COLO668 (cell line): Measurements from ENCODE around the gene PPIL6.

Experiments
- DNase-seq: peaks from one replicate; lab custom pipeline; 2025; ENCODE audit not compliant: unreplicated experiment; lab: John Stamatoyannopoulos, UW

PPIL6 gene

DNA sequence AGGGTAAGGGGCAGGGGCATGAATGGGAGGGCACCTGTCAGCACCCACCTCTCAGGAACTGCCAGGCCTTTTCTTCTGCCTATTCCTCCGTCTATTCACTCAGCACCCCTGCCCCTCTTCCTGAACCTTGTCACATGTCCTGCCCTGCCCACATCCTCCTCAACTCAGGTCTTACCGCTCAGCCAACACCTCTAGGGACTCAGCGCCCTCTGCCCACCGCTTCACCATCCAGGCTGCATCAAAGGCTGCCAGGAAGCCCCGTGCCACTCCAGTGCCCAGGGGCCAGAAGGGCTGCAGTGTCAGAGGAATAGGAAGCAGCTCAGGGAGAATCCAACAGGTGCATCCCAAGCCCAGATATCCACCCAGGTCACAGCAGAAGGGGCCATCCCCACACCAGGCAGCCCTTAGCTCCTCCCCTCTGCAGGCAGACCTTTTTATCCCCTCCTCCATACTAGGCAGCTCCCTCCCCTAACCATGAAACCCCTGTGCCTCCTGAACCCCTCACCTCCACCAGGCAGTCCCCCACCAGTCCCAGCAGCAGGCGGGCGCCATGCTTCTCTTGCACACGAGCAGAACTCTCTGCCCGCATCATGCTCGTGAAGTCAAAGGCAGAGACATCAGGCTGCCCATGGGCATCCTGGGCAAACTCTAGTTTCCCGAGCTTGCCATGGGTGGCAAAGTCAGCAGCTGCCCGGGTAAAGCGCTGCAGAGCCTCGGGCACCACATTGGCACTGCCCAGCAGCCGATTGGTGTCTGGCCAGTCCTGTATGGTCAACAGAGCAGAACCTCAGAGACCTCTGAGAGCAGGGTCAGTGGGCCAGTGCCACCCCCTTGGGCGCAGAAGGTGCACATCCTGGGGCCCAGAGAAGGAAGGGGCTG, 9.6 kb upstream of the PPIL6 start:
- no peak for DNase-seq

DNA sequence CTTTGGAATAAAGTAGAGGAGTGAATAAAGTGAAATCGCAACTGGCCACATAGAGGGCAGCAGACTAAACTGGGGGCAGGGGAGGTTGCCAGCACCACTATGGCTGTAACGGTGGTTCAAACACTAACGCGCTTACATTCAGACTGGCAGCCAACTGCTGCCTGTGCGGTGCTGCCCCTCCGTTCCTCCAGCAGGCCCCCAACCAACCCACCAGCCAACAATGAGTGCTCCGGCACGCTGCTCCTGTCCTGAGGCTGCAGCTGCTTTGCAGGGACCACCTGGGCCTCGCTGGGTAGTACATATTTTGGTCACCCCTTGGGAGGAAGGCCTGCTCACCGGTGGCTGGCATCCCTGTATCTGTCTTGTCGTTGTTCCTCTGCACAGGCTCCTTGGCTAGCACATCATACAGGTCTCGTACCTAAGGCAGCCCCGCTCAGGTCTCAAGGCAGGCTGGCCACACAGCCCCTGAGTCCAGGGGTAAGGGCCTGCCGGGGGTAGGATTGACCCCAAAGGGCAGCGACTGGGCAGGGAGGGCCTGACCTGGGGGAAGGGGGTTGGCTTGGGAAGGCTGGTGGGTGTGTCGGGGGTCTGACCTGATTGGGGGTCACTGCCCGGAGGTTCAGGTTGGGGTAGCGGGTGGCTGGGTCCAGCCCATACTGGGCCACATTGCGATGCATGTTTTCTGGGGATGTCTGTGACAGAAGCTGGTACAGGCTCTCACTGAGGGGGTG, 8.8 kb upstream of the PPIL6 start:
- no peak for DNase-seq

DNA sequence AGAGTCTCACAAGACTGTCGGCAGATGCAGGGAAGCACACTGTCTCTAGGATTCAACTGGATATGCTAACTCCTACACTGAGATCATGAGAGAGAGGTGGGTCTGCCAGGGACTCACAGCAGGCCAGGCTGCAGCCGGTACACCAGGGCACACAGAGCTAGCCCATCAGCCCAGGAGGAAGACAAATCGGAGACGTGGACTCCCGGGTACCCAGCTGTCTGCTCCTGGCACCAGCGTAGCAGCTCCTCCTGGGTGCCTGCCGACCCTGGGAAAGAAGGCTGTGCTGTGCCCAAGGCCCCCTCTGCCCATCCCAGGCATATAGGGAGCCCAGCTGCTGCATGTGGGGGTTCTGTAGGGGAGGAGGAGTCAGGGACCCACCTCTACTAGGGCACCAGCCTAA, 8.2 kb upstream of the PPIL6 start:
- DNase-seq = no peak

DNA sequence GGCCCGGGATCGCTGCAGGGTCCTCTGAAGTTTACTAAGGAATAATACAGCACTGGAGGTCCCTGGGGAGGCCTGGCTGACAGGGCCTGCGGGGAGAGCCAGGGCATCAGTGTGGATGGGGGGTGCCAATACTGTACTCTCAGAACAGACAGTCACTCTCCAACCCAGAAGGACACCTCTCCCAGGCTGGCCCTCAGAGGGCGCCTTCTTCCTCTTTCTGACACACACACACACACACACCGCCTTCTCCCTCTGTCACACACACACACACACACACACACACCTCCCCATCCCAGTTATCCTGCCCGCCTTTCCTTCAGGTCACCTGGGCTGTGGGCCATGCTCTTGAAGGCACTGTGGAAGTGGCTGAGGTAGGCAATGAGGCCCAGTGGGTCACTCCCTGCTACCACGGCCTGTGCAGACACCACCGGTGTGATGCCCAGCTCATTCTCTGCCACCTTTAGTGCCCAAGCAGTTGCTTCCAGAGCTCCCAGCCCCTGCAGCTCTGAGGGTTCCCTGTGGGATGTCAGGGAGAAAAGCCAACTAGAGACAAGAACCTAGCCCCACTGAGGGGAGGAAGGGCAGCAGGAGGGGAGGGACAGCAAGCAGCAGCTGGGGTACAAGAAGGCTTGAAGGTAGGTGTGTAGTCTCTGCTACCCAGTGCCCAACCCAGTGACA, 7.6 kb upstream of the PPIL6 start:
- DNase-seq = no peak

DNA sequence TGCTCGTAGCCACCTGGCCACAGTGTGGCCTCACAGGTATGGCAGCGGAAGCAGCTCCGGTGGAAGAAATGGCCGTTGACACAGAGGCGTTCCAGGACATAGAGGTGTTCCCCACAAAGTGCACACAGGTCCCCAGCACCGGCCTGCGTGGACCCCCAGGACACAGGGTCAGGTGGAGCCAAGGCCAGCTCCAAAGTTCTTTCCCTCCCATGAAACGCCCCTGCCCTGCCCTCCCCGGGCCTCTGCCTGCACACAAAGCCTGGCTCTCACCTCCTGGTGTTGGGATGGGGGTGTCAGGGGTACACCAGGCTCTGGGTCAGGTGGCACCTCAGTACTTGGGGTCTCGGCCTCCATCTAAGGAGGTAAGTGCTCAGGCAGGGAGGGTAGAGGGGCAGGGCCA, 6.7 kb upstream of the PPIL6 start:
- no peak for DNase-seq

DNA sequence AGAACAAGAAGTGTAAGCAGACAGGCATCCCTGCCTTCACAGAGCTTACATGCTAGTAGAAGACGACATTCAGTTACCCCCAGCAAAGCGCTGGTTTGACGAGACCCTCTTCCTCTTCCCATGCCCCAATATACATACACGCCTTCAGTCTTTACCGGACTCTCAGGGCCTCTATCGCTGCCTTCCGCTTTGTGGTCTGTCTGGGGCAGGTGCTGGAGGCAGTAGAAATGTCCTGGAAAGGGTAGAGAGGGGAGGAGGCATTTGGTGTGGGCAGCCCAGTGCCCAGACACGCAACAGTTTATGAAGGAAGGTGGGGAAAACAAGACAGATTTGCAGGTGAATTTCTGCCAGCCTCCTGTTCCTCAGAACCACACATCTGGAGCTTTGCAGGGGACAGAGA, 6.1 kb upstream of the PPIL6 start:
- DNase-seq = no peak

DNA sequence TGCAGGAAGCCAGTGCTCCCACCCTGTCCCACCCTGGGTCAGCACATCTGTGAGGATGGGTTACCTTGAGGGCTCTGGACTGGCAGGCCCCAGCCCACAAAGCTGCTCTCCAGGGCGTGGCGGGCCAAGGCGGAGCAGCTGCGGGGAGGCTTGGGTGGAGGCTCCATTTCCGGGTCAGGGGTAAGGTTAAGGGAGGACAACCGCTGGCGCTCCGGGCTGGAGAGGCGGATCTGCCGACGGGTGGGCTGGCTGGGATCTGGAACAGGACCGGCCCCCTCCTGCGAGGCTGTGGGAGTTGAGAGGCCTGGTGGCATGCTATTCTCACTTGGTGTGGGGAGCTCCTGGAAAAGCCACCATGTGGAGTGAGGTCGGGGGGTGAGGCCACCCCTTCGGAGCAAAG, 5.6 kb upstream of the PPIL6 start:
- DNase-seq = no peak

DNA sequence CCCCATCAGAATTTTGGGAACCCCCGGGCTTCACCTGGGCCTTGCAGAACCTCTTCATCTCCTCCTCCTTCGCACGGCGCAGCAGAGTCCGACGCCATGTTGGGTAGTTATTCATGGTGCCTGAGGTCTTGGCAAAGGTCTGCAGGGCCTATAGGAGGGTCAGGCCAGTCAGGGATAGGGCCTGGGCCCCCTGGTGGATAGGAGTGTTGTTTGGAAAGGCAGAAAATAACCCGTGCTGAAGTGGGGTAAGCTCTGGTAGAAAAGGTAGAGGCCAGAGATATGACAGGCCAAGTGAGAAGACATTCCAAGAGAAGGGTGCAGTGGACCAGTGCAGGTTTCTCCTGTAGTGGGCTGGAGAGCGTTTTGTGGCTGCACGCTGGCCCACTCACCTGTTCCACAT, 5.0 kb upstream of the PPIL6 start:
- DNase-seq = no peak

DNA sequence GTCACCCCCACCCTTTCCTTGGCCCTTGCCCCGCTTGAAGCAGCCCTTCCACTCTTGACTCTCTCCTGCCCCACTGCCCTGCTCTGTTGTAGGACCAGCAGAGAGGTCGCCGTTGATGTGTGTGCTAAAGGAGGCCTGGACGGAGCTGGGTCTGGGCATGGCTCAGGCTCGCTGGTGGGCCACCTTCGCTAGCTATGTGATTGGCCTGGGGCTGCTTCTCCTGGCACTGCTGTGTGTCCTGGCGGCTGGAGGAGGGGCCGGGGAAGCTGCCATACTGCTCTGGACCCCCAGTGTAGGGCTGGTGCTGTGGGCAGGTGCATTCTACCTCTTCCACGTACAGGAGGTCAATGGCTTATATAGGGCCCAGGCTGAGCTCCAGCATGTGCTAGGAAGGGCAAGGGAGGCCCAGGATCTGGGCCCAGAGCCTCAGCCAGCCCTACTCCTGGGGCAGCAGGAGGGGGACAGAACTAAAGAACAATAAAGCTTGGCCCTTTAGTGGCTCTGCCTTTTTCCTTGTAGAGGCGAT, 3.1 kb upstream of the PPIL6 start:
- no peak for DNase-seq

DNA sequence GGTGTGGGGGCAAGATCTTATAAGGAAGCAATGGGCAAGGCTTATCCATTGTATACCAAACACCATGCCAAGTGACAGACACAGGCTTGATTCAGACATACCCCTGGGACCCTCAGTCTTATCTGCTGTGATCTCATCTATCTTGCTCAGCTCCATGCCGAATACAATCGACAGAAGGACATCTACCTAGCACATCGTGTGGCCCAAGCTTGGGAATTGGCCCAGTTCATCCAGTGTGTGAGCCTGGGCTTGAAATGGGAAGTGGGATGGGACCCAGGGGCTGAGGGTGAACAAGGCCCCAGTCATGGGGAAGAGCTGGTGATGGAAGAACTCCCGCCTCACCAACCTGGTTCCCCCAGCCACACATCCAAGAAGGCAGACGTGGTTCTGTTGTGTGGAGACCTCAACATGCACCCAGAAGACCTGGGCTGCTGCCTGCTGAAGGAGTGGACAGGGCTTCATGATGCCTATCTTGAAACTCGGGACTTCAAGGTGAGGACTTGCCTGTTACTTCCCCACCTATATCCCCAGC, 2.0 kb upstream of the PPIL6 start:
- DNase-seq = no peak

DNA sequence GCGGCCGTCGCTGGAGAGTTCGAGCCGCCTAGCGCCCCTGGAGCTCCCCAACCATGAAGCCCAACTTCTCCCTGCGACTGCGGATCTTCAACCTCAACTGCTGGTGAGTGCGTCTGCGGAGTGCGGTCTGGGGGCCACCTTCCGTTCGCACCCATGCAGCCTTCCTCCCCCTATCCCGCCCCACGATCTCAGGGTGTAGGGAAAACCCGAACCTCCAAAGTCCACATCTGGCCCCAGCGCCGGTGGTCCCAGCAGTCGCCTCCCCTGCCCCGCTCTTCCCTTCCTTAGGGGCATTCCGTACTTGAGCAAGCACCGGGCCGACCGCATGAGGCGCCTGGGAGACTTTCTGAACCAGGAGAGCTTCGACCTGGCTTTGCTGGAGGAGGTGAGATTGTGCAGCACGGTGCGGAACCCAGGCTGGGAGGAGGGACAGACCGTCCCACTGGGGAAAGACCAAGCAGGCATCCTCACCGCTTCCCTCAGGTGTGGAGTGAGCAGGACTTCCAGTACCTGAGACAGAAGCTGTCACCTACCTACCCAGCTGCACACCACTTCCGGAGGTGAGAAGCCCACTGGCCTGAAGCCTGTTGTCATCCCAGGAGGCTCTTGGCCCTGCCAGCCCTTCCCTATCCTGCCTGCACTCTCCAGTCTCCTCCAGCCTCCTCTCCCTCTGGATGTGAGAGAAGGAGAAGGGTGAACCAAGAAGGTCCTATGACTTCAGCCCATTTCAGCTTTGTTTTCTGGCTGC, 815 bp upstream of the PPIL6 start:
- peak; percentile 41 for DNase-seq

DNA sequence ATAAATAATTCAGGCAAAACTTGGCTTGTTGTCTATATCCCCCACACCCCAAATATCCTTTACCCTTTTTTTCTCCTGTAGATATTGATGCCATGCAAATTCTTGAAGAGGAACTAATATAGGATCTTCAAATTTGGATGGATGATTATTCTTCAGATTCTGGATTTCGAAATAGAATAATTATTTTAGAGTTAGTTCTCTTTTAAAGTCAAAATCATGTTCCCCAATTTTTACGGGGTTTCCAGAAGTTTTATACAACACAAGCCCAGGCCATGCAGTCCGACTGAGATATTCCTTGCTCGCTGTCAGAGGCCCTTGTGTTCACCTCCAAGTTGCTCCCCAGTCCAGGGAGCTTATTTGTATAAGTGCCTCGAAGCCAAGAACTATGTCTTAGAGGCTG, 4.4 kb downstream of the PPIL6 start:
- no peak for DNase-seq

DNA sequence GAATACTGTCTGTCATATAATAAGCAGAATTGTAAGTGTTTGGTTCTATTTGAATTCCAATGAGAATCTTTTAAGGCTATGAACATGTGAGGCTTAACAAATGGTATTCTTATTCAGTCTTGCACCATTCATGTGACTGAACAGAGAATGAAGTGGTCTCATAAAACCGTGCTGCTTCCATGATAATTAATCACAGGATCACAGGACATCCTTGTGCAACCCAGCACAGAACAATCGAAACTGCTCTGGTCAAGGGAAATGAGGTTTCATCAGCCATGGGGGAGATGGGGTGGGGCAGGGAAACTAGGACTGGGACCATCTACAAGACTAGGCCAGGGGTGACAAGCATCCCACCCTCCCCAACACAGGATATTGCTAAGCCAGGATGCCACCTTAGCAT, 6.0 kb downstream of the PPIL6 start:
- no peak for DNase-seq

DNA sequence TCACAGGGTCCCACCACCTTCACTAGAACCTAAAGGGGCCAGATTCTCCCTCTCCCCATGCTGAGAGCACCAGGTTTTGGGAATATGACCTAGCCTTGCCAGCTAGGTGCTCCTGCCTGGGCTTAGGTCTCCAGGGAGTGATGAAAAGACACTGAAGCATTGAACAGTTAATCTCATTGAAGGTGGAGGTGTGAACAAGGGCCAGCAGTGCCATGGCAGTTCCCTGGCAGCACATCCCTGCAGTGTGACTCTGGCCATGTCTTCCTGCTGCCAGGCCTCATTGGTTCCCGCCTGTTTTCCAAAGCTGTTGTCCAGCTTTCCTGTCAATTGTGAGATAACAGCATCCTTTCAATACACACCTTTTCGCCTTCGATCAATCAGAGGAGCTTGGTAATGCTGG, 10.9 kb downstream of the PPIL6 start:
- no peak for DNase-seq

DNA sequence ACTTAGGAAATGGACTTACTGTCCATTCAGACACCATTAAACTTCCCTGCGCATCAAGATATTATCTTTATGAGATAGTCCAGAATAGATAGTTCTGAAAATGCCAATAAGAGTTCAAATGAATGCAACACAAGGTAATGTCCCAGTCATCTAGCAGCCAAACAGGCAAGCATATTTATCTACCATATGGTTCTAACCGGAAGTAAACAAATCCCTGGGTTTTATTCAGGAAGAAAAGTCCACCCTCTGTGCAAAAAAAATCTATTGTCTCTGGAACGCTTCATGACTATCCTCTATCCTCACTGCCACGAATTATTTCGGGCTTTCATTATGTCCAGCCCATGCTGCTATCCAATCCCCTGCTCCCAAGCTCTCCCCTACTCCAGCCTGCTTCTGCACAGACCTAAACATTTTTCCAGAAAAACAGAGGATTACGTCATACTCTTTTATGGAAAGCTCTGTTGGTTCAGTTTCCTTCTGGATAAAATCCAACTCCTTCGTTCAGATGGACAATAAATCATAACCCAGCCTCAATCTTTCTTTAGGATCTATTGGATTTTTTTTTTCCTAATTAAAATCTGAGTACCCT, 11.4 kb downstream of the PPIL6 start:
- DNase-seq = no peak

DNA sequence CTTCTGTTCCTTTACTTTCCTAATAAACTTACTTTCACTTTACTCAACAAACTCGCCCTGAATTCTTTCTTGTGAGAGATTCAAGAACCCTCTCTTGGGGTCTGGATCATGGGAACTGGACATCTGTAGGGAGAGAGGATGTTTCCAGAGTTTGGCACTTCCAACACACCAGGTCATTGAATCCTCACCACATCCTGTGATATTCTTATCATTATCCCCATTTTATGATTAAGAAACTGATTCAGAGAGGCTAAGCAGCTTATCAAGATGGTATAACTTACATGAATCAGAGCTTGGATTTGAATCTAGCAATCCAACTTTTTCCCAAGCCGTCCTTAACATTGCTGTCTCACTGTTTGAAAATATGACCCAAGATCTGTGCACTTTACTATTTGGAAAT, 15.5 kb downstream of the PPIL6 start:
- no peak for DNase-seq

DNA sequence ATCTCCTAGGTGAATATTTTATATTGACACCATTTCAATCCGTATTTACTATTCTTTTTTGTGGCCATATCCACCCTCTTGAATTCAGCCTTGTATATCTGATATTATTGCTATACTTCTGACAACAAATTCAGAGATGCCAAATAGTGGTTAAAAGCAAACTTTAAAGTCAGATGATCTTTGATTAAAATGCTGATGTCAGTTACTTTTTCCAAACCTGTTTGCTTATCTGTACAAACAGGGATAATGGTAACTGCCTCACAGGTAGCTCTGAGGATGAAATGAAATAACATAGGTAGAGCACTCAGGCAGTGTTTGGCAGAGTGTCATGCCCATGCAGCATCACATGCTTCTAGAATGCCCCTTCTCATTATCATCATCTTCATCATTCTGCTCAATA, 19.2 kb downstream of the PPIL6 start:
- DNase-seq = no peak

DNA sequence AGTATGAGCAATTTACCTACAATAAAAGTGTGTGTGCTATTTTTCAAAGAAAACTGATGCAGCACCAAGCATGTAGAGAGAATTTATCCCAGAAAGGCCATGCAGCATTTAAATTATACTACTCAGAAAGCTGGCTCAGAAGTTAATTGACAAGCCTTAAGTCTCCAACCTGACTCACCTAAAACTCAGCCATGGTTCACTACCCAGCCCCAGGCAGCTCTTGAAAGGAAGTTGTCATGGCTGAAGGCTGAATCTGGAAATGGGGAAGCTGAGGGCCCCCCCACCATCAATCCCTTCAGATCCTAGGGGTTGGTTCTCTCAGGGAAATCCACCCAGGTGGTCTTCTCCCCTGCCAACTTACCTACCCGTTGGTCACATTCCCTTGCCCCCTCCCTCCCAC, 19.7 kb downstream of the PPIL6 start:
- DNase-seq = no peak

DNA sequence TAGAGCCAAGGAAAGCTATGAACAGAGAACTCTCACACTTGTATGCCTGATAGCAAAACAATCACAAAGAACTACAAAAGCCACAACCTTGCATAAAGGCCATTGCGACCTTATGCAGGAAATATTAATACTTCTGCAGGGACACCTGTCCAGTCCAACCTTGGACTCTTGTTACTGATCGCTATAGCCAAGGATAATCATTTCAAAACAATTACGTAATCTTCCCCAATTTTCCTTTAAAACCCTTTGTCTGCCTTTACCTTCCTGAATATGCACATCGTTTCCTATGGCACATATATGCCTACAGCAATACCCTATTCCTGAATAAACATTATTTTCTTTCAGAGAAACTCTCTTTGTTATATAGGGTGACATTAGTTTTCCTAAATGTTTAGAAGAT, 22.8 kb downstream of the PPIL6 start:
- no peak for DNase-seq

DNA sequence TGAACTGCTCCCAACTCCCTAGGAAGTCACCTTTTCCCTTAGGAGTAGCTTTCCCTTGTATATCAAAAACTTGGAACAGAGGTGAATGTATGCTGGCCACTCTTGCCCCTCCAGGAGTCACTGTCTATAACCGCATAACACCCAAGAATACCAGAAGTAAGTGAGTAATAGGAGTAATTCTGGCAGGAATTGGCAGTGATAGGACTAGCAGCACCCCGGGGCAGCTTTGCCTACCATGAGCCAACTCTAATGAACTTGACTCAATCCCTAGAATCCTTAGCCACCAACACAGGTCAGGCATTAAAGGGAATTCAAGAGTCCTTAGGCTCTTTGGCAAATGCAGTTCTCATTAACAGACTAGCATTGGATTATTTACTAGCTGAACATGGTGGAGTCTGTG, 29.4 kb downstream of the PPIL6 start:
- no peak for DNase-seq
